Jurkat, Clone E6-1 (cell line): ENCODE measurements around the gene PTPRC.

ENCODE experiments used
- DNase-seq: peaks from one replicate; pipeline ENCODE4 v3.0.0-alpha.2; 2011; ENCODE audit warnings: low read depth, low spot score
- H3K4me3 ChIP-seq: 2 replicates; pipeline ENCODE4 v1.5.1; 2011; ENCODE audit warnings: mild to moderate bottlenecking, low read length, control low read depth, moderate library complexity

The PTPRC gene

DNA sequence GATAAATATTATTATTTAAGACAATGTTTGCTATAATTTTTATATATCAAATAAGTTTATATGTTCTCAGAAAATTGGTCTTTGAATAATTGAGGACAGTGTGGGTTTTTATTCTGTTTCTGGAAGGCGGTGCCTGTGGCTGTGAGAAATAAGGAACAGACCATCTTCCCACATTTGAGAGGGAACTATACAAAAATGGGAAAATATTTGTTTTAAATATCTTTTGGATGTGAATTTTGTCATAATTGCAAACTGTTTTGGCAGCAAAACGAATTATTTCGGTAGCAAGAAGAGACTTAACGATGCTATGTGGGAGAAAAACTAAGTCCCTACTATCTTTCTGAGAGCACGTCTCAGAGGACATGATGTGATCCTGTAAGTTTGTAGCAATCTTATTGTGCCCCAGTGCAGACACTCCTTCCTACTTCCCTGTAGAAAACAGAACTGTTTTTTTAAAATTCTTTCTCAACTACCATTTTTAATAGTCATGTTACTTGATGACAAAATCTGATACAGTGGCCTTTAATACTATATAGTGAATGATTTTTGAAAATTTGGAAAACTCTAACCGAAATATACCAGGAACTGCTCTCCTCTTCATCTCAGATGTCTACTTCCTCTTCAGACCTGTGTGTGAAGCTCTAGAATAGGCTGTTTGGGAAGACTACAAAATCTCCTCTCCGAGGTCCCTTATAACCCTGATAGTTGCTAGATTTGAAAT, 25.4 kb downstream of the PTPRC start:
- no peak for DNase-seq
- H3K4me3 ChIP-seq, result no peak overlapping the region

DNA sequence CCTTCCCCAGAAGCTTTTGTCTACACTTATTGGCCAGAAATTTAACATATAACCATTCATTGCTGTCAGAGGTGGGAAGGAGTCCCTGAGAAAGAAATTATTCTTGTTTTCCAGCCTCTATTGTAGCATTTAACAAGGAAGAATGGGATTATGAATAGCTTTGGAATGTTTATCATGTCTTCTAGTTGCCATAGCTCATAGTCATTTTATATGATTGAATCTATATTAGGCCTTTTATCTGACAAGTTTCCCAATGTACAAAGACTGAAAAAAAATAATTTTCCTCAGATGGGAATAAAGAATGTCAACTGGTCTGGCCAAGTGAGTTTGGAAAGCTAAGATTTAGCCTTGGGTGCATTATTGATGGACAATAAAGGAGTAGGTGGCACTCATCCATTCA, 28.3 kb downstream of the PTPRC start:
- H3K4me3 ChIP-seq, result no peak overlapping the region
- DNase-seq, result no peak

DNA sequence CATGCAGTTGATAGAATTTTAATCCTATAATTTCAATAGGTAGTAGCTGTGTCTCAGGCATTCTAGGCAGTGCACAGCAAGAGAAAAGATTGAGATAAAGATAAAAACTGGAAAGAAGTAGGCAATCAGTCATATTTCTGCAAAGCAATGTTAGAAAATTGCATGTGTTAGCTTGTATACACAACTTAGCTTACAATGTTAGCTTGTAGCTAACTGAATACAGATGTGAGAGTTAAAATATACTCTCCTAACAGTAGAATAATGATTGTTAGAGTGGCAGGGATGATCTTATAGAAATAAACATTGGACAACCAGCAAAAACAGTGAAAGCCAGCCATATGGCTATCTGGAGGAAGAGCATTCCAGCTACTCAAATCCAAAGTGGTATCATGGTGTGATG, 29.0 kb downstream of the PTPRC start:
- no peak for DNase-seq
- H3K4me3 ChIP-seq, result no peak overlapping the region

DNA sequence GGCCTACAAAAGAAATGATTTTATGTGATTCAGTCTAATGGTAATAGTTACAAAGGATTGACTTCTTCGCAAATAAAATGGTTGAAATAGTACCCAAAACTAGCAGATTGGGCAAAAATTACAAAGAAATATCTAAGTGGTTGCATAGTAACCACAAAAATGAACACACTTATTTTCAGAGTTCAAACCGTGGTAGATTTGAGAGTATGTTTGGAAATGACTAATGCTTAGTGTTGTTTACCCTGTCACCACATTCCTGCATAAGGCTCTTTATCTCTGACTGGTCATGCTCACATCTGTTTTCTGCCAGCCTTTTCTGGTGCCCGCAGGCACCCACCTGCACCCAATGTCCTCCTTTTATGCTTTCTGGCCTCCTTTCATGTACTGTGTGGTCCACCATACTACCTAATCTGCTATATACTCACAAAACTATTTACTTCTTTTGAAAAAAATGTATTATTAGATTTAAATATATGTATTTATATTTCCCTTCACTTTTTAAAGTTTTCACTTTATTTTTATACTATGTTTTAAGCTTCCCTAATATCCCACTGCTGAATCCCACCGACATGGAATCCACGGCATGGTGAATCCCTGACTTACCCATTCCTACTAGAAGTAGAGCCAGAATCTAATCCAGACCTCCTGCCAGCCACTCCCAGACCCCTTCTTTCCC, 30.3 kb downstream of the PTPRC start:
- no peak overlapping the region for H3K4me3 ChIP-seq
- DNase-seq, result peak; percentile 88

DNA sequence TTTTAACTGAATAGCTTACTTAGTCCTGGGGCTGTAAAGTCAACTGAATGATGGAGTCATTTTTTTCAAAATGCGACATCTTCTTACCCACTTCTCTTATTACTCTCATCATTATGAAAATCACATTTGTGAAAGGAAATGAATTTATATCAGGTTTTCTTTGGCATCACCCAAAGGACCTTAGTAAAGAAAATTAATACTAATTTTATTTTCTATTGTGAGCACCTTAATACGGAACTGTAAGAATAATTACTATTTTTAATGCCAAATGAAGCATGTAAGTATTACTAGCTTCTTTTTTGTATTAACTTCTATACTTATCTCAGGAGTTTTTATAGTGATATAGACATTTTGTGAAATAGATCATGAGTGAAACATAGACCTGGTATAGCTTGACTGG, 30.9 kb downstream of the PTPRC start:
- no peak overlapping the region for H3K4me3 ChIP-seq
- no peak for DNase-seq

DNA sequence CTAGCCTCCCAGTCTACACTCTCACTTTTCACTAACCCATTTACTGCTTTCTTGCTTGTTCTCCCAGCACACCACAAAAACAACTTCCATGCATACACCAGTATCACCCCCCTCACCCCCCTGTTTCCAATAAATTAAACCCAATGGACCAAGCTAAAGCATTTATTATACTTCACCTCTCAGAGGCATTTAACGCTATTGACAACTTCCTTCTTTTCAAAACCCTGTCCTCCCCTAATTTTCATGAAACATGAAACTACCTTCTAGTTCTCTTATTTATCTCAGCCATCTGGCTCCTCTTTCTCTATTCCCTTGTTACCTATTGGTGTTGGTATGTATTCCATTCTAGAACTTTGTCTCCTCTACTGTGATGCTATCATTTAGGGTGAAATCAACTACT, 32.3 kb downstream of the PTPRC start:
- no peak for DNase-seq
- no peak overlapping the region for H3K4me3 ChIP-seq

DNA sequence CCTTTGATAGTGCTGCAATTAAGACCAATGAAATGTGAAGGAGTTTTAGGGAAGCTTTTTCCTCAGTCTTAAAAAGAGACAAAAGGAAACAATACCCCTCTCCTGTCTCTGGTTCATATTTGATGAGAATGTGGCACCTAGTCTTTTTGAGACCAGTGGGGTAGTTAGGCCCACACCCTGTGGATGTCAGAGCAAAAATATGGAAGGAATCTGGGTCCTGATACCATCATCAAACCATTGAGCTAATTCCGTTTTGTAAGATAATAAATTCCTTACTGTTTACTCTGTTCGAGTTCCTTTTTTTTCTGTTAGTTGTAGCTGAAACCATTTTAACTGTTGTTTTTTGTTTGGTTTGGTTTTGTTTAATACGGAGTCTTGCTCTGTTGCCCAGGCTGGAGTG, 33.3 kb downstream of the PTPRC start:
- H3K4me3 ChIP-seq, result no peak overlapping the region
- no peak for DNase-seq

- no peak overlapping the region for H3K4me3 ChIP-seq
- no peak for DNase-seq
Measured at GRCh38 chr1:198674009-198674408, 35.2 kb downstream of the PTPRC start.

- peak; percentile 98 for DNase-seq
- no peak overlapping the region for H3K4me3 ChIP-seq
Measured at GRCh38 chr1:198676253-198676652, 37.4 kb downstream of the PTPRC start.

GRCh38 chr1:198677027-198677426, 38.2 kb downstream of the PTPRC start:
- DNase-seq, result no peak
- no peak overlapping the region for H3K4me3 ChIP-seq

GRCh38 chr1:198677871-198678270, 39.0 kb downstream of the PTPRC start:
- no peak overlapping the region for H3K4me3 ChIP-seq
- no peak for DNase-seq

DNA sequence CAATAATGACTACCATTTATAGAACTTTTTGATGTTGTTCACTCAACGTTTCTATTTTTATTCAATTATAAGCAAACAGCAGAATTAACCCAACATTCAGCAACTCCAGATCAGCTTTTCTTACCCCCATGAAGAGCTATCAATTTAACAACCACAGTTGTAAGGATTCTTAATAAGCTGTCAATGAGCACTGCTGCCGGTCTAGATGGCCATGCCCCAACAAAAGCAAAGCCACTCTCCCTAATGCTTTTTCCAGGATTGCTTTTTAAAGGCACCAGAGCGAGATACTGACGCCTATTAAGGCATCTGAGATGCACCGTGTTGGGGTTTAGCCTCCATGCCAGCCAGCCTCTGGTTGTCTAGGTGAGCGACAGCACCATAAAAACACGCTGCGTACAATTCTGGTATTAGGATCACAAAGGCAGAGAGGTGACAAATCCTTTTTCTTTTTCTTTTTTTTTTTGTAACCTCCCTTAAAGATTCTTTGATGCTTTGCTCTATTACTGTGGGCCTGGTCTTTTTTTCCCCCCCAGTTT, 39.5 kb downstream of the PTPRC start:
- H3K4me3 ChIP-seq, result no peak overlapping the region
- DNase-seq, result no peak

GRCh38 chr1:198678901-198679329, 40.1 kb downstream of the PTPRC start:
- H3K4me3 ChIP-seq, result no peak overlapping the region
- DNase-seq, result no peak

DNA sequence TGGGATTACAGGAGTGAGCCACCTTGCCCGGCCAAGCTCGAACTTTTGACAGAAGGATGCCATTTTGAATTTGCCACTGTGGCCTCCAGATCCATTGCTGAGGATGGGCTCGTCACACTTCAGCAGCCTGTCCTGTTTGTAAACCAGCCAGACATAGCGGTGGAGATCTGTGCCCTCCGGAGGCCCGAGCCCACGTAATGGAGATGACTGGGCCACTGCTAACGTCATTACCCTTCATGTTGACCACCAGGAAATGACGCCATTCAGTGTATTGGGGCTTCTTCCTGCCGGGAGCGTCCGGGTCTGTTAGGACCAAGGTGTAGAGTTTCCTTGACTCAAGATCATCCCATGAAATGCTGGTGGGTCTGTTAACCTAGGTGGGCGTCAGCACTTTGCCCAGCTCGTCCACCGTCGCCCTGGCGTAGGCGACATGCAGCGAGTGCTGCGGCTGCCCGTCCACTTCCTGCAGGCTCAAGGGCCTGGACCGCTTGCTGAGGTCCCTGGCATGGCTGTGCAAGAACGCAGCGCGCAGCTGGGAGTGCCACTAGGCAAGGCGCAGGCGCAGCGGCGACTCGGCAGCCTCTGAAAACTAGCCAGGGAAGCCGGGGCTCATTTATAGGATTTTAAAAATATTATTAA, 40.8 kb downstream of the PTPRC start:
- H3K4me3 ChIP-seq, result no peak overlapping the region

GRCh38 chr1:198680174-198680875, 41.5 kb downstream of the PTPRC start:
- no peak for DNase-seq
- peak overlapping the region; percentile 16 for H3K4me3 ChIP-seq

More for the DNA sequence above, 40.8 kb downstream of the PTPRC start:
- no peak for DNase-seq

DNA sequence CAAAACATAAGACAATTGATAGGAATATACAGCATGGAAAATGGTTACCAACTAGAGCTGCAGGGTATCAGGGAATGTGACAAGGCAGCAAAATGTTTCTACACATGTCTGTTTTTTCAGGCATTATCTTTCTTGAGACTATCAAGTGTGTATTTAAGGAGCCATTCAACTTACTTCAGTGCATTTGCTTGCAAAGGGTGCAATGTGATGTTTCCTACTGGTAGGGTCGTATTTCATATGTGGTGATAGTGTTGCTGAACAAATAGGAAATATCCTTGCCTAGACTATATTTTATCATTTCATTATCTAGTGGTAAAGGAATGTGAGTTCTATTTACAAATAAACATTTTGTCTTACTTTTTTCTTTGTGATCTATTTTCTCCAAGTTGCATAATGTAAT, 42.4 kb downstream of the PTPRC start:
- peak; percentile 75 for DNase-seq
- peak overlapping the region; percentile 16 for H3K4me3 ChIP-seq

DNA sequence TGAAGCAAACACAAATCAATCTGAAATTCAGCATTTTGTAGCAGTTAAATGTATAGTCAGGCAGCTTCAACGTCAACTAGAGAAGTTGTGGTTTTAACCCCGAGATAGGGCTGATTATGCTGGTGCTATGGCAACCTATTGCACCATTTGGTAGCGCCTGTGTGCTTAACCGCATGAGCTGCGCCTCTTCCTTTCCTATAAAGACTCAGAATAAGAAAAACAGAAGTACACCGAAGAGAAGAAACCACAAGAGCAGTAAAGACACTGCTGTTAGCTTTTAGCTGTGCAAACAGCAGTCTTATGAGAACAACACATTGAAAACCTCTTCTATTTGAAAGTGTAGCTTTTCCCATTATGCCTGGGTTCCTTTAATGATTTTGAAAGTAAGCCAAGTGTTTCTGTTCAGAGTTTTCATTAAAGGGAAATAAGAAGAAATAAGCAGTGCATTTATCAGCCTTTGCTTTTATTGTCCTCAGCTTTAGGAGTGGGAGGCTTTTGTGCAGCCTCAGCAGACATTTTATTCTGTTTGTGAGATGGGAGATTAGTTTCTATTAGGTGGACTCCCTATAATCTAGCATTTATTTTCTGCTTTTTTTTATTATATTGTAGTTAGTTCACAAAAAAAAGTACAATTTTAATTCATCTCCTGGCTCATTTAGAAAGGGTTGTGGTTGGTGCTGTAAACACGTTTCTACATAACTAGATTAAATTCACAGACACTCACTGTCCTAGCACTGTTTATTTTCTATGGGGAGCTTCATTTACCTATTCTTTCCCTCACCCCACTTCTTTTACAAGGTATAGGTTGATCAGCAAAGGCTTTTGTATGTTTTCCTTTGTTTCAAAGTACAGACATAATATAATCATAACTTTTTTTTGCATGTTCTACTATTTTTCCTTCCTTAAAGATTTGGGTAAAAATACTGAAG, 43.3 kb downstream of the PTPRC start:
- H3K4me3 ChIP-seq, result peak overlapping the region; percentile 39
- peak; percentile 100 for DNase-seq

- peak overlapping the region; percentile 39 for H3K4me3 ChIP-seq
- DNase-seq, result no peak
Measured at GRCh38 chr1:198682850-198683249, 44.0 kb downstream of the PTPRC start.

GRCh38 chr1:198683449-198683848, 44.6 kb downstream of the PTPRC start:
- DNase-seq, result no peak
- no peak overlapping the region for H3K4me3 ChIP-seq
